HG03442 (cell line): ENCODE data around the gene PTCSC3.

ENCODE experiments used
- ATAC-seq: cut with Tn5 transposase; IDR thresholded peaks from one replicate; pipeline ENCODE4 v1.9.1; 2021; ENCODE audit warnings: mild to moderate bottlenecking, moderate library complexity; ENCODE audit not compliant: unreplicated experiment

The PTCSC3 gene

DNA sequence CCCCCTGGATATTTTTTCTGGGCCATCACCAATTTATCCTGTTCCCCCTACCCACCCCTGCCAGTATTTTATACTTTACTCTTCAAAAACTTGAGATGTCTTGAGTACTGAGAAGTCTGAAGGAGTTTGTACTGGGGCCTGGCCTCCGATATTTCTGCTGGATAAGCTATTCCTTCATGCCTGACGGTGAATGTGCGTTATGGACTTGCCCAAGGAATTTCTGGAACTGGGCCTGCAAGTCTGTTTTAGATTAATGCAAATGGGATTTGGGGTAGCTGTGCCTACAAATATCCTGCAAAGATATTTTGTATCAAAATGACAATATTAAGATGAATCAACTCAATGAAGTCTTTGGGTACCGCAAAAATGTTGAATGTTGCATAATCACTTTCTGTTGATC lies at the start of gene PTCSC3:
Gene PTCSC3 (minus strand): TSS at position 199 of the 400 bp plus-strand sequence.
- ATAC-seq, result no peak

GRCh38 chr14:36226164-36226563 lies 49.6 kb upstream of the PTCSC3 start:
- no peak for ATAC-seq

- ATAC-seq, result no peak
Observed at GRCh38 chr14:36224176-36224575, 47.7 kb upstream of the PTCSC3 start.

DNA sequence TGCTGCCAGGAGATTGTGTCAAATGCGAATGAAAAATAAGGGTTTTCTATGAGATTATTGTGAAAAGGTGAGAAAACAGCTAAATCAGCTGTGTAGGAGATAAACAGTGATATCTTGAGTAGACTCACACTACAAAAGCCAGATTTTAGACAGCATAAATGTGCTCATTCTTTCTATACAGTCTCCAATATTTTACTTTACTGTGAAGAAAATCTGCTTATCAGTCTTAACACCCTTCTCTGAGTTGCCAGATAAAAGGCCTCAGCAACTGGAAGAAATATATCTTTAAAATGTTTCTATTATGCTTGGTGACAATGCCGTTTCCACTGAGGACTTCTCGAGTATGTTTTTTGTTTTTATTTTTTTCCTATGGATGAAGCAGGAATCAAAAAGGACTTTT lies 47.0 kb upstream of the PTCSC3 start:
- ATAC-seq, result no peak

GRCh38 chr14:36222952-36223468 lies 46.5 kb upstream of the PTCSC3 start:
- ATAC-seq, result no peak

DNA sequence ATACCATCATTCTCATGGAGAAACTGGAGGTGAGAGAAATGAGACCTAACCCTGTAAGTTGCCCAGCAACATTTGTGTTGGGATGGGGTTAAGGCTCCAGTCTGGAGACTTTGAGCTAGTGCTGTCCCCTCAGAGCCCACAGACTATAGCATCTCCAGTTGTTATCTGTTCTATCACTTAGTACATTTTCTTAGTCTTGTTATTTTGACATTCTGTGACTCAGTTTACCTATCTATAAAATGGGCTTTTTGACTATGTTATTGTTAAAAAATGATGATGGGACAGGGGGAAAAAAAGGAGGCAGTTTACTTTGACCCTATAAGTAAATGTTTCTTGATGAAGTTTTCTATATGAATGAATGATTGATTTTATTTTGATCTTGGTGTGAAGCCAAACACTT lies 45.8 kb upstream of the PTCSC3 start:
- no peak for ATAC-seq

GRCh38 chr14:36221112-36221511 lies 44.6 kb upstream of the PTCSC3 start:
- ATAC-seq, result no peak

DNA sequence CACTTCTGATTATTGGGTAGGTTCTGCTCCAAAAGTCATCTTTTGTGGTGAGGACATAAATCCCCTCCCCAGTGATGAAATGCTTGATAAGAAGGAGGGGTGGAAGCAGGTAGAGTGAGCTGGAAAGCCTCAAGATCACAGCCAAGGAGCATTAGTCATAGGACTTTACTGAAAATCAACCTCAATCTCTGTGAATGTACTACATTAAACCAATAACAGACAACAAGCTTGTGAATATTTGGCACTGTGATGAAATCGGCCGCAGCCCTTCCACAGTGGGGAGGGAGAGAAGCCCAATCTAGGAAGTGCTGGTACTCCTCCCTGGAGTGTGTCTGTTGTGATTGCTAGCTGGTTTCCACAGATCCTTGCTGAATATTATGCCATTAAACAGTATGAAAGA lies 41.2 kb upstream of the PTCSC3 start:
- no peak for ATAC-seq

GRCh38 chr14:36217027-36217426 lies 40.5 kb upstream of the PTCSC3 start:
- no peak for ATAC-seq

GRCh38 chr14:36215217-36215598 lies 38.7 kb upstream of the PTCSC3 start:
- ATAC-seq, result no peak

GRCh38 chr14:36214476-36215216 lies 38.1 kb upstream of the PTCSC3 start:
- no peak for ATAC-seq

- no peak for ATAC-seq
Observed at GRCh38 chr14:36212987-36213386, 36.5 kb upstream of the PTCSC3 start.

DNA sequence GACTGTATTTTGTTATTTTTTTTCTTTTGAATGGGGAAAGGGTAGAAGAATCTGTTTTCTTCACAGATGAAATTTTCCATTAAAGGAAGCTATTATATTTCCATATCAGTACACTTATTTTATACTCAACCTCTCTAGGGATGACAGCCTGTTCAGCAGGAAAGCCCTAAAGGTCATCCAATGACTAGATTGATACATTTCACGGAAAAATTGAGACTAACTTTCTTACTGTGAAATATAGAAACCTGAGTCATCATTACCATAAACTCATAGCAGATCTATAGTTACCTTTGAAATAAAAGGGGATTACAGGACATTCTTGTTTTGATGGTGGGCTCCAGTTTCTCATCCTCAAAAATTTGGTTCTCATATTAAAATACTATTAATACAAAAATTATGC lies 36.1 kb upstream of the PTCSC3 start:
- no peak for ATAC-seq

- no peak for ATAC-seq
Observed at GRCh38 chr14:36208690-36209278, 32.3 kb upstream of the PTCSC3 start.

DNA sequence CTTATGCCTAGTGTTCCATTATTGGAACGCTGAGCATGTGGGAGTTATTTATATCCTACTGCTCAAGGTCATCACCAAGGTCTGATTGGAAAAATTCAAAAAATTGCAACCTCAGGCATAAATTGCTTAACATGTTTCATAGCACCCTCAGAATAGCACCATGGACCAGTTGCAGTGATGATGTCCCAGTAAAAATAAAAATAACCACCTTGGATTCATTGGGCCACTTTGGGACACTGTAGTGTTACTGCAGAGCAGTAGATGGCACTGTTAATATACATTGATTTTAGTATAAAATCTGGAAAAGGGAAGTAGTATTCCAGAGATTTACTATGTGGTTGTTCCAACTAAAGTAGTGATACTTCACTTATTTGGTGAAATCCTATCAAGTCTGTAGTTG lies 31.0 kb upstream of the PTCSC3 start:
- no peak for ATAC-seq

DNA sequence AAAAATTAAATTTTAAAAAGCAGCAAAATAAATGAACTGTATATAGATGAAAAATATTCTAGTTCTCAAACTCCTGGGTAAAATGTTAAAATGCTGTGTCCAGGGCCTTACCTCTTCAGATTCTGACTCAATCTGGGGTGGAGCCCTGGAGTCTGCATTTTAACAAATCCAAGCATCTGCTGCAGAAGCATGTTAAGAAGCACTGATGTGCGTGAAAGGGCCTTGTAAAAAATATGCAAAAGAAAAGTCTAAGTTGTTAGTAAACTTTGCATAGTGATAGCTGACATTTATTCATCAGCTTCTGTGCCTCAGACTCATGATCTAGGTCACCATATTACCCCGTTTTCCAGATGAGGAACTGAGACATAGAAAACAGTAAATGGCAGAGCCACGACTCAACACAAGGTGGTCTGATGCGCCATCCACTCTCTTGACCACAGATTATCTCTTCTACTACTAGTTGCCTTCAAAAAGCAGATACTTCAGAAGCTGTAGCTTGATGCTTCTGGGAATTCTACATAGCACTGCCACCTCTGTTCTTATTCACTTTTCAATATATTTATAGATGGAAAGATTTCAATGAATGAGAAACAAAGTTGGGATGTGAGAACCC lies 28.0 kb upstream of the PTCSC3 start:
- no peak for ATAC-seq

DNA sequence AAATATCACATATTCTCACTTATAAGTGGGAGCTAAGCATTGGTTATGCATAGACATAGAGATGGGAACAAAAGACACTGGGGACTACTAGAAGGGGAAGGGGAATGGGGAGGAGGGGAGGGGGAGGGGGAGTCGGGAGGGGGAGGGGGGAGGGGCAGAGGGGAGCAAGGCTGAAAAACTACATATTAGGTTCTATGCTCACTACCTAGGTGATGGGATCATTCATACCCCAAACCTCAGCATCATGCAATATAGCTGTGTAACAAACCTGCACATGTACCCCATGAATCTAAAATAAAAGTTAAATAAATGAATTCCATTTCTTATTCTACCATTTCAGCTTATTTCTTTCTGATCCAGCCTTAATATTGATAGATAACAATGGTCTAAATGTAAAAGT lies 21.9 kb upstream of the PTCSC3 start:
- no peak for ATAC-seq

- no peak for ATAC-seq
Observed at GRCh38 chr14:36194663-36195062, 18.1 kb upstream of the PTCSC3 start.

DNA sequence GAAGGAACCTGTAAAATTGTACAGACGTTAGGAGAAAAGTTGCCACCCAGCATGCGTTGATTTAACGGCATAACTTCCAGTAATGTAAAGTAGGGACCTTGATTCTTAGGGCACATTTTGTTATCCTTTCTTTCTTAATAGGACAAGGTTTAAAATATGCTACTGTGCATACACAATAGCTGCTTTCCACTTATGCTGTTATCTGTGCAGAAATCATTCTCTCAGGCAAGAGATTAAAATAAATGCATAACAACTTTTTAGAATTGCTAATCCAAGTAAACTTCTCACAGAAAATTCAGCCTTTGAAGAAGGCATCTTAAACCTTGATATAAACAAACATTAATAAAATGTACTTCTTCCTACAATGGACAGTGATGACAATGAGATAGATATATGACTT lies 16.0 kb upstream of the PTCSC3 start:
- ATAC-seq, result no peak

- ATAC-seq, result no peak
Observed at GRCh38 chr14:36183402-36183801, 6.9 kb upstream of the PTCSC3 start.

- ATAC-seq, result no peak
Observed at GRCh38 chr14:36181417-36181816, 4.9 kb upstream of the PTCSC3 start.

DNA sequence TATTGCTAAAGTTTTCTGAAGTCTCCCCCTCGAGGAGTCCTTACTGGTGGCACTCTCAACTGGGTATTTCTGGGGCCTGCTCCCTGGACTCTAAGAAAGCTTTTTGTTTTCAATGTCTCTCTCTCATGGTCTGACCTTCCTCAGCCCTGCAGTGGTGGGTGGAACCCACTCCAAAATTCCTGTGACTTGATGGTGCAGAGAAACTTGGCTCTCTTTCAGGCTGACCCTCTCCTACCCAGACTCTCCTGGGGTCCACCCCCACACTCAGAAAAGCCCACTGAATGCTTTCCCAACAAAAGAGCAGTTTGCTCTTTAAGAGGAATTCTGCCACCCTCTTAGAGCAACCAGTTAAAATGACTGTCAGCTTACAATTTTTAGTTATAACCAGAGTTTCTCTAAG lies 967 bp upstream of the PTCSC3 start:
- no peak for ATAC-seq
